KBM-7 (cell line): Measurements from ENCODE around the gene GTPBP3.
"Not testable (repeated sequence)": the region's sequence is repeated elsewhere in the genome, so short reads cannot be mapped to it uniquely, and the experiment has no call there.

Experiments used
- DNase-seq: peaks from one replicate; pipeline ENCODE4 v3.0.0-alpha.2; 2015
- in situ Hi-C: fragments of 300-500 bp; cut with MboI; formaldehyde crosslinking; loops from 2 replicates; pipeline ENCODE4 v1.14.3; 2020; ENCODE audit warnings: low sequenced_read_pairs, low pct_unique_long_range_greater_than_20kb, mixed read lengths

Gene GTPBP3, protein sequence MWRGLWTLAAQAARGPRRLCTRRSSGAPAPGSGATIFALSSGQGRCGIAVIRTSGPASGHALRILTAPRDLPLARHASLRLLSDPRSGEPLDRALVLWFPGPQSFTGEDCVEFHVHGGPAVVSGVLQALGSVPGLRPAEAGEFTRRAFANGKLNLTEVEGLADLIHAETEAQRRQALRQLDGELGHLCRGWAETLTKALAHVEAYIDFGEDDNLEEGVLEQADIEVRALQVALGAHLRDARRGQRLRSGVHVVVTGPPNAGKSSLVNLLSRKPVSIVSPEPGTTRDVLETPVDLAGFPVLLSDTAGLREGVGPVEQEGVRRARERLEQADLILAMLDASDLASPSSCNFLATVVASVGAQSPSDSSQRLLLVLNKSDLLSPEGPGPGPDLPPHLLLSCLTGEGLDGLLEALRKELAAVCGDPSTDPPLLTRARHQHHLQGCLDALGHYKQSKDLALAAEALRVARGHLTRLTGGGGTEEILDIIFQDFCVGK

DNA sequence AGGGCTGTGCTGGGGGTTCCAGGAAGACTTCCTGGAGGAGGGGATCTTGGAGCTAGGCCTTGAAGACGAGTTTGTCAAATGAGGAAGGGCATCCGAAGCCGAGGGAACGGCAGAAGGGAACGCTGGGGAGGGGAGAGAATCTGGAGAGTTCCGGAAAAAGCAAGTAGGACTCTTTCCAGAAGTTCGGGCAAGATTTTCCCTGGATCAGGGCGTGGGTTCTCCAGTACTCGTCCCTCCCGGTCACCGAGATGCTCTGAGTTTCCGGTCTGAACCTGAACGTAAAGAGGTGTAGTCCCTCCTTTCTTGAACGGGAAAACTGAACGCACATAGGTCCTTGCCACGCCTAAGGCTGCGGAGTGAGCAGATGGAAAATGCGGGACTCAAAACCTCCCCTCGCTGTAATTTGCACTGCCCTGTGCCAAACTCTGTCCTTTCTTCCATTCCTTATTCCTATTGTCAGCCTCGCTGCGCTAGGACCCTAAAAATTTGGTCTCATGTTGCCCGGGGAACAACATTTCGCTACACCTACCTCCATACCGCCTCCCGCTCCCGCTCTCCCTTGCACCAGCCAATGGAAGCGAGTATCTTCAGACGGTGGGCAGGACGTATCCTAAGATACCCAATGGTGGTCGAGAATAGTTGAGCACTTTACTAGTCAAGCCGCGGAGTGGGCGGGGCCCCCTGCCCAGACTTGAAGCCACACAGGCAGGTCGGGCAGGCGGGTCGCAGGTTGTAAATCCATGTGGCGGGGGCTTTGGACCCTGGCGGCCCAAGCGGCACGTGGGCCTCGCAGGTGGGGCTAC, at the start of gene GTPBP3:
TSS of gene GTPBP3 (plus strand) at position 682 of the 803 bp plus-strand sequence. CDS start at position 741, 59 bp downstream.
- in situ Hi-C loops = no loop called here
- DNase-seq = peak; percentile 98

DNA sequence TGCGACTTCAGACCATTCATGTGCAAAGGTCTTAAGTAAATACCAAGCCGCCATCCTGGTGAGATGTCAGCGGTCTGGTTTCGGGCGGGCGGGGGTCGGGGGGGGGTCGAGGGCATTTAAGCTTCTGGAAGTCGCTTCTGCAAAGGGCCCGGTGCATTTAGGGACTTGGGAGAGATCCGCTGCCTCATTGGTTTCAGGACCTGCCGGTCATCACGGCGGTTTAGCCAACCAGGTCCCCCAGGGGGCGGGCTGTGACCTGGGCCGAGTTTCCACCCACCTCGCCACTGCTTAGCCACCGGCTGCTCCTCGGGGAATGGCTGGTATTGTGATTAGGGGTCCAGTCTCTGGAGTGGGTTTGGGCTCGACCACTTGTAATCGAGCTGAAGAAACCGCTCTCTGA, 47.9 kb upstream of the GTPBP3 start:
- in situ Hi-C loops = no loop called here
- peak; percentile 55 for DNase-seq

DNA sequence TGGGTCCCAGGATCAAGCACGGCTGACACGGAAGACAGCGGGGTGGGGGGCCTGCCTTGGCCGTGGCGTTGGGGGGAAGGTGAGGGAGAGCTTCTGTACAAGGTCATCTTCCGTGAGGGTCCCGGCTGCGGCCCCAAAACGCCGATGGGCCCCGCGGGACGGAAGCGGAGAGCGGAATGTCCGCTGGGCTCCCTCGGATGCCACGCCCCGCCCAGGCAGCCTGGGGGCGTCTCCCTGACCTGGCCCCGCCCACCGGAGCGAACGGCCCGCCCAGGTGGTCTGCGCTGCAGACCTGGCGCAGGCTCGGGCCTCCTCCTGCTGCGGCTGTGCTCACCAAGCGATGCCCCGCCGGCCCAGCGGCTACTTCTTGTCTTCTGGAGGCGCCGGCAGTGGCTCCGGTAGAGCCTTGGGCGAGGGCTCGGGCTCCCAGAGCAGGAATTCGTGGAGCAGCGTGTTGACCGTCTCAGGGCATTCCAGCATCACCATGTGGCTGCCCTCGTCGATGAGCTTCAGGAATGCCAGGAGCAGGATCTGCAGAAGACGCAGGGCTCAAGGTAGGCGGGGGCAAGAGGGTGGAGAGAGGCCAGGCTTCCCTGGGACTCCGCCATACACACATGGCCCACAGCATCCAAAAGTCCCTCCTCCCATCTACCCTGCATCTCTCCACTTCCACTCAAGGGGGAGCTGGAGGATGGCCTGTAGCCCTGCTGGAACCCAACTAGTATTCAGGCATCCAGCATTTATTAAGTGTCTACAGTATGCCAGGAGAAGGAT, 44.9 kb upstream of the GTPBP3 start:
- in situ Hi-C loops = no loop called here

DNA sequence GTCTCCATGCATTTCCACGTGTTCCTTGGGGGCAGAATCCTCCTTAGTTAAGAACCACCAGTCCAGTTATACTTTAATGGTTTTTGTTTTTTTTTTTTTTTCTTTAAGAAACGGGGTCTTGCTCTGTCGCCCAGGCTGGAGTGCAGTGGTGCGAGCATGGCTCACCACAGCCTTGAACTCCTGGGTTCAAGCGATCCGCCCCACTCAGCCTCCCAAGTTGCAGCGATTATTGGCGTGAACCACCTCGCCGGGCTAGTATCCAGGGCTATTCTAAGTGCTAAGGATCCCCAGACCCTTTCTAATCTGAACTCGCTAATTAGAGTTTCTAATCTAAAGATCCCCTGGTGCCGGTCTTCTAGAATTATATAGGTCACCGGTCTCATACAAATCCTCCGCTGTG, 43.7 kb upstream of the GTPBP3 start:
- in situ Hi-C loops = no loop called here
- no peak for DNase-seq

More for the DNA sequence above, 44.9 kb upstream of the GTPBP3 start:
- peak; percentile 87 for DNase-seq

DNA sequence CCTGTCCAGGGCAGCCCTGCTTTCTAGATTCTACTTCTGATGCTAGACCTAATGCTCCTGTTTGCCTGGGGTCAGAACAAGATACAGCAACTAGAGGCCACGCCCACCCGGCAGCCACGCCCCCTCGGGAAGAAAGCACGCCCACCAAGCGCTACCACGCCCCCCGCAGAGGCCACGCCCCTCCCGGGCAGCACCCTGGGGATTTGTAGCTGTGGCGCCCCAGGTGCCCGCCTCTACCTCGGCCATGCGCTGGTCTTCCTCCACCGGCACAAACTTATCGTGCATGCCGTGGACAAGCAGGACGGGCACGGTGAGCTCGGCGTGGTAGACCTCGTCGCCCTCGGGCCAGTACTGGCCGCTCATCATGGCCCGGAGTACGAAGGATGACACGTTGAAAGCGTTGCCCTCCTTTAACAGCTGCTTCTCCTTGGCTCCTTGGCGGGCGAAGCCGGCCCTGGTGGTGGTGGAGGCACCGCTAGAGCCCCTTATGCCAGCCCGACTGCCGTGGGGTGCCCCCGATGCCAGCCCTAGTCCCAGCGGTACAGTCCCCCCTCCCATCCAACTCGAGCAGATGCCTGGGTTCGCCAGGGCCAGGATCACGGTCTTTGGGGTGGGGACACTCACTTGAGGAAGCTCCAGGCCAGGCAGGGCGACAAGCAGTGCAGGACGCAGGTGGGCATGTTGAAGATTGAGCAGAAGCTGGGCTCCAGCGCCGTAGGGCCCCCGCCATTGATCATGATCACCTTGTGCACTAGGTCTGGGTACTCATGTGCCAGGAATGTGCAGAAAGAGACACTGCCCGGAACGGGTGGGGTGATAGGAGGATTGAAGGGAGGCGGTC, 43.1 kb upstream of the GTPBP3 start:
- peak; percentile 53 for DNase-seq
- in situ Hi-C loops = no loop called here

DNA sequence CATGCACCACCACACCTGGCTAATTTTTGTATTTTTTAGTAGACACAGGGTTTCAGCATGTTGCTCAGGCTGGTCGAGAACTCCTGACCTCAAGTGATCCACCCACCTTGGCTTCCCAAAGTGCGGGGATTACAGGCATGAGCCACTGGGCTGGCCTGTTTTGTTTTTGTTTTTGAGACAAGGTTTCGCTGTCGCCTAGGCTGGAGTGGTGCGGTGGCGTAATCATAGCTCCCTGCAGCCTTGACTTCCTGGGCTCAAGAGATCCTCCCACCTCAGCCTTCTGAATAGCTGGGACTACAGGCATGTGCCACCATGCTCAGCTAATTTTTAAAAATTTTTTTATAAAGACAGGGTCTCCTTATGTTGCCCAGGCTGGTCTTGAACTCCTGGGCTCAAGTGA, 41.8 kb upstream of the GTPBP3 start:
- in situ Hi-C loops = not testable (repeated sequence)

DNA sequence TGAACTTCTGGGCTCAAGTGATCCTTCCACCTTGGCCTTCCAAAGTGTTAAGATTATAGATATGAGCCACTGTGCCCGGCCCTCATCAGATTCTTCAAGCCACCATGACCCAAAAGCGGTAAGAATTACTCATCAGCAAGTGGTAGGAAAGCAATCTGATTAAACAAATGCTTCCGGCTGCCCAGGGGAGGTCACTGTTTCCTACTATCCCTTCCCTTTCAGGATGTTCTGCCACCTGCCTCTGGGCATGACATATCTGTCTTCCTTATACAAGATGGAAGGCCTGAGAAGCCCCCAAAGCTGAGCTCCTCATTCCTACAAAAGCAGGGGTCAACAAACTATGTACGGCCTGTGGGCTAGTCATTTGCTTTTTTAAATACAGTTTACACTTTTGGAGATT, 41.1 kb upstream of the GTPBP3 start:
- no peak for DNase-seq
- in situ Hi-C loops = no loop called here

More for the DNA sequence above, 41.8 kb upstream of the GTPBP3 start:
- not testable (repeated sequence) for DNase-seq

DNA sequence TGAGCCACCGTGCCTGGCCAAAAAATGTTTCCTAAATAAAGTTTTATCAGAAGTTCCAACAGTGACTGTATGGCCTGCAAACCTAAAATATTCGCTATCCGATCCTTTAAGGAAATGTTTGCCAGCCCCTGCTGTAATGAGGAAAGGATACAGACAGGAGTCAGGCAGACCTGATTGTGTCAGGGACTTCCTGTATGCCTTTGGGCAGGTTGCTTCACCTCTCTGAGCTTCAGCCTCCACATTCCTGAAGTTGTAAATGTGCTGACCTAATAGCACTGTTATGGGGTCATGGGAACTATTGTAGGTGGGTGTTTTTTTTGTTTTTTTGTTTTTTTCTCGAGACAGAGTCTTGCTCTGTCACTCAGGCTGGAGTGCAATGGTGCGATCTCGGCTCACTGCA, 40.4 kb upstream of the GTPBP3 start:
- DNase-seq = no peak
- in situ Hi-C loops = no loop called here

DNA sequence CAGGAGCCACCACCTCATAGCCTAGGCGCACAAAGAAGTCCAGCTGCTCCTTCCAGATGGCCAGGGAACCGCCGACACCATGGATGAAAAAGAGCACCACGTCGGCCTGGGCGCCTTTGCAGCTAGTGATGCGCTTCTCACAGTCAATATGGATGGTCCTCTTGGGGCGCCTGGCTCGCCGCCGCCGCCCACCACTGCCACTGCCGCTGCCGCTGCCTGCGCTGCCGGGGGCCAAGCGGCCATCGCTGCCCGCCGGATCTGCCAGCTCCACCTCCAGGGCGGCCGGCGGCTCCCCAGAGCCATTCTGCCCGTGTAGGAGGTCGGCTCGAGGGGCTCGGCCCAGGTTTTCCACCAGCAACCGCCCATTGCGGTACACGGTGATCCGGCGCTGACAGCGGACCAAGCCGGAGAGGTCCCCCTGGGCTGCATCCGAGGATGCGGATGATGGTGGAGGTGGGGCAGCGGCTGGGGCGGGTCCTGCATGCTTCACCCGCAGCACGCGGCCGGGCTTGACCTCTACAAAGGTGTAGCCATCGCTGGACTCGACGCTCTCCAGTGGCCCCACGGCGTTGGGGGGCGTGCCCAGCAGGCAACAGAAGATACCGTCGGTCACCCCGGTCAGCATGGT, 36.2 kb upstream of the GTPBP3 start:
- in situ Hi-C loops = no loop called here
- DNase-seq = no peak

DNA sequence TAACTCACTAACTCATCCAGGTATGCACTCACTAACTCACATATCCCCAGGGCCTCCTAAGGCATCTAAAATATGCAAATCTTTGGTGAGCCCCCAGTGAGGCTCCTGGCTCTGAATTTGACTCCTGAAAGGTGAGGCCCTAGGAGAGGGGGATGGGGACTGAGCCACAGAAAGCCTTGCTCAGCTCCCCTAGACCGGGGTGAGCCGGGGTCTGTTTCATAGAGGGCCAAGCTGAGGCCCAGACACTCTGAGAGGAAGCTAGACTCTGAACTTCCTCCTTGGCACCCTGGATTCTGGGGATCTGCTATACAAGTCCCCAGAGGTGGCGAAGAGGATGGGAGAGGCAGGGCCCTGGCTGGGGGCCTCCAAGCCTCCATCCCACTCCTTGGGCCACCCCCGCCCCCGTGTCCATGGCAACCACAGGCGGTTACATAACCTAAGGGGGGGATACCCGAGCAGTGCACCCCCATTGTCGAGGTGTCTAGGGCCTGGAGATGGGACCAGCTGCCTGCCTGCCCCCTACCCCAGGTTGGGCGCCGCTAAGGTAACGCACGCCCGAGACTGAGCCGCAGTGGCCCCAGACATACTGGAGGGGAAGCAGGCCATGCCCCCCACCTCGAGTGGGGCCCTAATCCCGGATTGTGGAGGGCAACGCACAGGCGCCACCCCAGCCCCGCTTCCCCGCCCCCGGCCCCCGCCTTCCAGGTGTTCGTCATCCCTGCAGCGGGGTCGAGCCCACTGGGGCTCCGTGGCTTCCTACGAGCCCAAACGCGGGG, 34.8 kb upstream of the GTPBP3 start:
- in situ Hi-C loops = no loop called here
- DNase-seq = peak; percentile 46

DNA sequence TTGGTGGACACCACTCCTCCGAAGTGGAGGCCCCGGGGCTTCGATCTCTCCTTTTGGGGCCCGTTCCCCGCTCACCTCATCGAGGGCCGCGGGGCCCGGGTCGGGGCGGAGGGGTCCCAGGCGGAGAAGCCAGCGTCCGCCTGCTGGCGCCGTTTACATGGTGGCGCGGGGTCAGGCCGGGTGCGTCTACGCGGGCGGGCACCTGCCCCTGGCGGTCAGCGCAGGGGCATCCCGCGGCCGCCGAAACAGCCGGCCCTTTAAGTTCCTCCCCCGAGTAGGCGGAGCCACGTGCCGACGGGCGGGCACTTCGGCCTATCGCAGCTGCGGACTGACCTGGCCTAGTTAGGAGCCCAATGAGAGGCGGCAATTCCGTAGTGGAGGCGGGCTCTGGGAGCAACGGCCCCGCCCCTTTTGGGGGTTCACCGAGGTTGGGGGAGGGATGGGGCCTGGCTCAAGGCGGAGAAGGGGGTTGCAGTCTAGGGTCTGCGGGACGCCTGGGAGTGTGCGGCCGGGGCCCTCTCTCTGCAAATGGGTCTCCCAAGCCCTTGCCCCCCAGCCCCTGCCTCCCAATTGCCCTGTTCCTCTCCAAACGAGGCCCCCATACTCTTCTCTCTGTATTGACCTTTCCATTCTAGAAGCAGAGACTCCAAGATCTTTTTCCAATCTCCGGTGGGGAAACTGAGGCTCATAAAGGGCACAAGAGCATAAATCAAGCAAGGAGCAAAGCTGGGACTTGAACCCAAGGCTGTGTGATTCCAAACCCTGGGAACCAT, 34.0 kb upstream of the GTPBP3 start, which contains the start of gene ABHD8:
TSS of gene ABHD8 (minus strand) at position 259 of the 773 bp plus-strand sequence. CDS start 1,809 bp downstream, outside the sequence.
- in situ Hi-C loops = no loop called here
- DNase-seq = peak; percentile 92

DNA sequence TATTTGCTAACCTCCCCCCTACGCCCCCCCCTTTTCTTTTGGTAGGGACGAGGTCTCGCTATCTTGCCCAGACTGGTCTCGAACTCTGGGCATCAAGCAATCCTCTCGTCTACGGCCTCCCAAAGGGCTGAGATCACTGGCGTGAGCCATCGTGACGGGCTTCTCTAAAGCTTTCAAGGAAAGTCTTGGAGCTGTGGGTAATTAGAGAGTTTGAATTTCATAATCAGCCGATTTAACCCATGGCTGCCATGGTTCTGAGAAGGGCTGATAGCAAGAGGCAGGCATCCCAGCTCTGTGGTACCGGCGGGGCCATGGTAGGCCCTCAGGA, 33.4 kb upstream of the GTPBP3 start:
- no peak for DNase-seq
- in situ Hi-C loops = no loop called here

DNA sequence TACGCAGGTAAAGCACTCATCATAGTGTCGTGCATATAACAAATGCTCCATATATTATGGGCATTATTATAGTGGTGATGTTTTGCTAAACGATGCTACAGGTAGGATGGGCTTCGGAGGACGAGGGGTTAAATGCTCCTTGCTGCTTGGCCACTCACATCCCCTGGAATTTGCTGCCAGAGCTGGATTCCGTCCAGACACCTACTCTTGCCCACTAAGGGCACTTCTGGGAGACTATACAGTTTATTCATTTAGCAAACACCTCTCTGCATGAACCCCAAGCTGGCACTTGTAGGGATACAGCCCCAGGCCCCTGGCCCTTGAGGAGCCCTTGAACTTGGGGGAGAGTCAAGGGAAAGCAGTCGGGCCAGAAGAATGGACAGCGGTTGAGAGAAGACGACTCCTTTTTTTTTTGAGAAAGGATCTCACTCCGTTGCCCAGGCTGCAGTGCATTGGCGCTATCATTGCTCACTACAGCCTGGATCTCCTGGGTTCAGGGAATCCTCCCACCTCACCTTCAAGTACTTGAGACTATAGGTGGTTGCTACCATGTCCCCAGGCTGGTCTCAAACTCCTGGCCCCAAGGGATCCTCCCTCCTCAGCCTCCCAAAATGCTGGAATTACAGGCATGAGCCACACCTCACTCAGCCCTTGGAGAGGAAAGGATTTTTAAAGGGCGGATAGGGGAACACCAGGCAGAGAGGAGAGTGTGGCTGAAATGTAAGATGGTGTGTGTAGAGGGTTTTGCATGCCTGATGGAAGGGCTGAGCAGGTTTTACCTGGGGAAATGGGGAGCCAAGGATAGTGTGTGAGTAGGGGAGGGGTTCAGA, 32.8 kb upstream of the GTPBP3 start:
- in situ Hi-C loops = no loop called here
- DNase-seq = no peak

DNA sequence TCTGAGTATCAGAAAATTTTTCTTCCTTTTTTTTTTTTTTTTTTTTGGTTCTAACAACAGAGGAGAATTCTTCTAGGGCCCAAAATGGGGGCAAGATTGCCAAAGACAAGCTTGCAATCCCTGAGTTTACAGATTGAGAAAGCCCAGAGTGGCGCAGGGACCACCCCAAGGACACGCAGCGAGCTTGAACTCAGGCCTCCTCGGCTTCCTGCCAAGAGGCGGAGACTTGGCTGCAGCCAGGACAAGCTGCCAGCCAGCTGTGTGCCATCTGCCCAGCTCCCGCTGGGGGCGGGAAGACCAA, 32.2 kb upstream of the GTPBP3 start:
- no peak for DNase-seq
- in situ Hi-C loops = no loop called here

DNA sequence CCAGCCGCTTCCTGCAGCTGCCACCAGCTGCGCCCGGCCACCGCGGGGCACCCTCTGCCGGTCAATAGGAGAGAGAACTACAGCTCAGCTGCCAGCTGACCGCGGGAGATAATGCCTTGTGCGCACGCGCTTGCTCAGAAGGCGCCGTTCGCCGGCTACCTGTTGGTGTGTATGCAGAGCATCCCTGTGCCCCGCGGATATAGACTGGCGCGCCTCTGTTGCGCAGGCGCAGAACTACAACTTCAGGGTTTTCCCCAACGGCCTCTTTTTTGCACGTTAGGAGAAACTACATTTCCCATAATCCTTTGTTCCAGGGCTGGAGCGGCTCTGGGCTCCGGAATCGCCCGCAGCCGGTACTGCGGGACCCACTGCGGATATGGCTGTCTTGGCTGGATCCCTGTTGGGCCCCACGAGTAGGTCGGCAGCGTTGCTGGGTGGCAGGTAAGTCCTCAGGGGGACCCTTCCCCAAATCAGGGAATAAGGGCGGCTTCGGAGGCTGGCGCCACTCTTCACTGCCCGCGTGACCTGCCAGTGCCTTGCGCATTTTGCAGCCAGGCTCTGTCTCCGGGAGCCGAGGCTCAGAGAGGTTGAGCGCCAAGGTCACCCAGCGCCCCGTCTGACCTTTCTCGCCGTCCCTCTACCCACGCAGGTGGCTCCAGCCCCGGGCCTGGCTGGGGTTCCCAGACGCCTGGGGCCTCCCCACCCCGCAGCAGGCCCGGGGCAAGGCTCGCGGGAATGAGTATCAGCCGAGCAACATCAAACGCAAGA, 31.7 kb upstream of the GTPBP3 start, which contains the start of gene MRPL34:
TSS of gene MRPL34 (plus strand) at position 356 of the 768 bp plus-strand sequence. CDS start at position 377, 21 bp downstream.
- in situ Hi-C loops = no loop called here
- peak; percentile 99 for DNase-seq
